CD4-positive, CD25-positive, alpha-beta regulatory T cell (primary cell): Measurements from ENCODE around the gene TNK2. TPM values are rescaled to one million over a fixed set of nuclear protein-coding genes. Genes with fewer than 3 reads are reported as not detected.

ENCODE experiments used
- ATAC-seq, 2 donors: fragments of 150-1000 bp; cut with Tn5 transposase; one replicate each; pipeline ENCODE4 v1.10.0; 2021; ENCODE audit warnings: low read depth in 2 of 2, moderate number of reproducible peaks in 2 of 2, moderate library complexity in 1 of 2
- DNase-seq, 3 donors: peaks; one replicate each; pipeline versions ENCODE4 v3.0.0 to v3.0.0-alpha.2; 2012 to 2022; ENCODE audit warnings: mixed read lengths in 1 of 3
- H3K27ac ChIP-seq: one replicate; pipeline ENCODE4 v1.7.0; 2013; ENCODE audit warnings: mild to moderate bottlenecking, low read length; ENCODE audit not compliant: insufficient read depth, poor library complexity, severe bottlenecking
- H3K27me3 ChIP-seq: one replicate; pipeline ENCODE4 v1.7.0; 2013; ENCODE audit warnings: low read length; ENCODE audit not compliant: control insufficient read depth, insufficient read depth
- H3K36me3 ChIP-seq: one replicate; pipeline ENCODE4 v1.7.0; 2013; ENCODE audit warnings: mild to moderate bottlenecking, low read length, moderate library complexity; ENCODE audit not compliant: control insufficient read depth, insufficient read depth
- H3K4me1 ChIP-seq: 2 replicates; pipeline ENCODE4 v1.7.0; 2013; ENCODE audit warnings: mild to moderate bottlenecking, low read length; ENCODE audit not compliant: insufficient read depth, control insufficient read depth, poor library complexity, severe bottlenecking
- H3K4me3 ChIP-seq: one replicate; pipeline ENCODE4 v1.7.0; 2013; ENCODE audit warnings: low read depth, mild to moderate bottlenecking, low read length, moderate library complexity
- H3K9me3 ChIP-seq, 2 experiments: 1 replicate in 1 of 2; 2 replicates in 1 of 2; pipeline ENCODE4 v1.7.0; 2013; ENCODE audit warnings: low read length in 2 of 2, mild to moderate bottlenecking in 1 of 2, moderate library complexity in 1 of 2; ENCODE audit not compliant: control insufficient read depth in 2 of 2
- H3K27ac Mint-ChIP-seq, 3 donors: one replicate each; pipeline ENCODE4 v1.8.0; 2020 to 2022; ENCODE audit warnings: mild to moderate bottlenecking in 3 of 3, mixed read lengths in 3 of 3, moderate library complexity in 2 of 3
- H3K27me3 Mint-ChIP-seq: one replicate; pipeline ENCODE4 v1.8.0; 2022; ENCODE audit warnings: mild to moderate bottlenecking, mixed read lengths
- H3K36me3 Mint-ChIP-seq: one replicate; pipeline ENCODE4 v1.8.0; 2020; ENCODE audit warnings: mixed read lengths
- H3K4me1 Mint-ChIP-seq, 4 donors: one replicate each; pipeline ENCODE4 v1.8.0; 2020 to 2022; ENCODE audit warnings: mixed read lengths in 4 of 4, mild to moderate bottlenecking in 1 of 4
- H3K4me3 Mint-ChIP-seq, 4 donors: one replicate each; pipeline ENCODE4 v1.8.0; 2020 to 2022; ENCODE audit warnings: mild to moderate bottlenecking in 4 of 4, mixed read lengths in 4 of 4, moderate library complexity in 3 of 4
- H3K9me3 Mint-ChIP-seq, 7 donors: one replicate each; pipeline ENCODE4 v1.8.0; 2020 to 2022; ENCODE audit warnings: mixed read lengths in 7 of 7, mild to moderate bottlenecking in 3 of 7, moderate library complexity in 2 of 7
- polyA plus RNA-seq, 4 donors: library from polyadenylated mRNA; unstranded; fragments of 300-500 nt; fragmentation: Illumina TruSeq; gene quantifications; one replicate each; pipeline ENCODE4 v1.2.3, GENCODE V29; 2021
- total RNA-seq: library from RNA; stranded (reverse); gene quantifications from one replicate; pipeline ENCODE4 v1.2.3, GENCODE V29; 2022

Gene TNK2
- total and polyA plus RNA-seq, 5 donors from 2014 or later: 0.93 to 139 (median 2.1) TPM

DNA sequence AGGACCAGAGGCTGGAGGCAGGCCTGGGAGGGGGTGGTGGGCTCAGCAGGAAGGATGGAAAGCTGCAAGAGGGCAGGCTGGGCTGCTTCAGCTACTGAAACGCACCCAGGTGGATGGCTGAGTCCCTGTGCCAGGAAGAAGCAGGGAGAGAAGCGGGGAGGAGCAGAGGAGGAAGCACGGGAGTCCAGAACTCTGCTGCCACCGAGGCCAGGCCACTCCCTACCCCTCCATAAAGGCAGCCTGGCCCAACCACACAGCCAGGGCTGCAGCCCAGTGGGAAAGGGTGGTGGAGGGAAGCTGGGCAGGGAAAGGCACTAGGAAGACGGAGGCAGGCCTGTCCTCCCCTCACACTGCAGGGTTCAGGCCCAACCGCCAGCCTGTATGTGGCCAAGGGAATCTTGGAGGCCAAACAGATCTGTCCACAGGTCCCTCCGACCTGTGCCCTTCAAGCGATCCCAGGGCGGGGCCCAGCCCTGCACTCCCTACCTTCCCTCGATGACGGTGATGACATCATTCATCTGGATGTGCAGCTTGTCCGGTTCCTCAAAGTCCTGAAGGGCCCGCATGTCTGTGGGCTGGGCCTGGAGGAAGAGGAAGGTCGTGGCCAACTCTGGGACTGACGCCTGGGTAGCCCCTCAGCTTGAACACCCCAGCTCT lies 30.5 kb downstream of the TNK2 start:
- peaks cover 42% of the 10 kb centered on the region for H3K36me3 ChIP-seq
- H3K9me3 ChIP-seq: no peaks in the 10 kb centered on the region
- H3K4me1 ChIP-seq: no peaks in the 10 kb centered on the region
- H3K27ac ChIP-seq: no peak overlapping the region
- H3K36me3 Mint-ChIP-seq: peaks cover 4% of the 10 kb centered on the region
- H3K4me3 Mint-ChIP-seq: no peak overlapping the region
- no peaks in the 10 kb centered on the region for H3K27me3 ChIP-seq
- DNase-seq (no peak), ATAC-seq (no peak)
- H3K4me3 ChIP-seq: no peak overlapping the region
- H3K27ac Mint-ChIP-seq: no peak overlapping the region
- H3K9me3 Mint-ChIP-seq: no peaks in the 10 kb centered on the region
- H3K4me1 Mint-ChIP-seq: peaks cover 0 to 5% (median 0%) of the 10 kb centered on the region in 4 donors
- H3K27me3 Mint-ChIP-seq: no peaks in the 10 kb centered on the region

GRCh38 chr3:195877136-195877715 lies 31.1 kb downstream of the TNK2 start:
- H3K9me3 ChIP-seq: no peaks in the 10 kb centered on the region
- no peaks in the 10 kb centered on the region for H3K4me1 ChIP-seq
- H3K36me3 Mint-ChIP-seq: peaks cover 4% of the 10 kb centered on the region
- H3K9me3 Mint-ChIP-seq: no peaks in the 10 kb centered on the region
- no peak overlapping the region for H3K4me3 Mint-ChIP-seq
- no peak overlapping the region for H3K4me3 ChIP-seq
- DNase-seq (no peak), ATAC-seq (no peak)
- H3K36me3 ChIP-seq: peaks cover 41% of the 10 kb centered on the region
- peak overlapping the region in 1 of 3 donors; percentile 71 for H3K27ac Mint-ChIP-seq
- no peak overlapping the region for H3K27ac ChIP-seq
- no peaks in the 10 kb centered on the region for H3K27me3 Mint-ChIP-seq
- H3K4me1 Mint-ChIP-seq: peaks cover 0 to 5% (median 0%) of the 10 kb centered on the region in 4 donors
- H3K27me3 ChIP-seq: no peaks in the 10 kb centered on the region

DNA sequence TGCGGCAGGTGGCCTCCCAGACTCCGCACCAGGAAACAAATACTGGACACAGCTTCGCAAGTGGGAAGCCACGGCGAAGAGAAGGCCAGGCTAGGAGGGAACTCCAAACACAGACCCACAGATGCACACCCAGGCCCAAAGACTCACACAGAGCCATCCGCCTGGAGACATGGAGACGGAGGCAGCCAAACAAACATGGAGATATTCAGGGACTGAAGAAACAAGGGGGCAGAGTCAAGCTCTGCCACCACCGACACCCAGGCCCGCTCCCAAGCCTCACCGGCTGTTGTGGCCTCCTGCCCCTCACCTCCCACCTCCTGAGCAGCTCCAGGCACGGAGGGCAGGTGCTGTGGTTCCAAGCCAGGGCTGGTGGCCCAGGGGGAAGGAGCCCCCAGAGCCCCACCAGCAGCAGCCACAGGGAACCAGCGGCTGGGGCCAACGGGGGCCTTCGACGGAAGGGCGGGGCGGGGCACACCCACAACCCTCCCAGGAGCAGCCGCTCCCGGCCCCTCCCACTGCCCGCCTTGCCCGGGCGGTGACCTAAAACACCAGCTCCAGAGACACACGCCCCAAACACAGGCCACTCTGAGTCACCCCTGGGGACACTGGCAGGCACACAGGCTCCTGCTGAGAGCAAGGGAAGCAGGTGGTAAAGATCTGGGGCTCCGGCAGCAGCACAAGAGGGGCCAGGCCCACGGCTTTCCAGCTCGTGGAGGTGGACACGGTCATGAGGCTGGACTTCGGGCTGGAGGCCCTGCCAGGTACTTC lies 31.9 kb downstream of the TNK2 start:
- peak in 1 of 3 donors; percentile 21 for DNase-seq
- Histone ChIP-seq H3K27ac (no peak overlapping the region), H3K36me3 (peaks cover 40% of the 10 kb centered on the region), H3K9me3 (no peaks in the 10 kb centered on the region), H3K4me3 (no peak overlapping the region), H3K4me1 (no peaks in the 10 kb centered on the region), H3K27me3 (no peaks in the 10 kb centered on the region)
- Mint-ChIP-seq H3K27me3 (no peaks in the 10 kb centered on the region), H3K36me3 (peaks cover 4% of the 10 kb centered on the region), H3K27ac (peak overlapping the region in 1 of 3 donors; percentile 42), H3K4me3 (no peak overlapping the region), H3K4me1 (peaks cover 0 to 5% (median 0%) of the 10 kb centered on the region in 4 donors), H3K9me3 (no peaks in the 10 kb centered on the region)
- ATAC-seq: peak in 1 of 2 donors; percentile 16

DNA sequence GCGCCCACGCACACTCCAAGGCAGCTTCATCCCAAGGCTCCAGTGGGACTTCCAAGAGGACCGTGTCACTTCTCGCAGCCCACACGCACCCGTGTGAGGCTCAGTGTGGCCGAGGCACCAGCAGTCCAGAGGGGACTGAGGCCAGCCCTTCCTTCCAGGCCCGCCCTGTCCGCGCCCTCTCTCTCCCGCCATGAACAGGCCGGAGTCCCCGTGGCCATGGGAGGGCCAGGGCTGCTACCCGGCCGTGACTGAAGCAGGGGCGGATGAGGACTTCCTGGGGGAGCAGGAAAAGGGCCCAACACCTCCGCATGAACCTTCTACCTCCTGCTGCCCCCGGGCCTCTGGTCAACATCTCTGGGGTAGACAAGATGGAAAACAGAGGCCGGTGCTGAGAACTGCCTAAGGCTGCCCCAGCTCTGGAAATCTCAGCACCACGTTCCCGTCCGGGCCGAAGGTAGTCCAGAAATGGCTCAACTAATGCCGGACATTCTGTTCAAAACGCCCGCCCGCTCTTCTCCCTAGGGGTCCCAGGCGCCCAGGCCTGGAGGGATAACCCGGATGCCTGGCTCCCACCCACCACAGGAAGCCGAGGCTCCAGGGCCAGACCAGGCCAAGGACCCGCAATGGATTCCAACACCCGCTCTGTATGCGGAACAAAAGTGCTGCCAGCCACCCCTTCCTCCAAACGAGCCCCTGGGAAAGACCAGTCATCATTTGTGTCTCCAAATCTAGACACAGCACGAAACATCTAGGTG lies 32.7 kb downstream of the TNK2 start:
- Mint-ChIP-seq H3K4me3 (no peak overlapping the region), H3K4me1 (peaks cover 0 to 5% (median 0%) of the 10 kb centered on the region in 4 donors), H3K27me3 (no peaks in the 10 kb centered on the region), H3K36me3 (peaks cover 4% of the 10 kb centered on the region), H3K27ac (peak overlapping the region in 1 of 3 donors; percentile 48), H3K9me3 (no peaks in the 10 kb centered on the region)
- no peak for DNase-seq
- Histone ChIP-seq H3K36me3 (peaks cover 46% of the 10 kb centered on the region), H3K4me3 (no peak overlapping the region), H3K9me3 (no peaks in the 10 kb centered on the region), H3K4me1 (no peaks in the 10 kb centered on the region), H3K27ac (no peak overlapping the region), H3K27me3 (no peaks in the 10 kb centered on the region)
- ATAC-seq: no peak

DNA sequence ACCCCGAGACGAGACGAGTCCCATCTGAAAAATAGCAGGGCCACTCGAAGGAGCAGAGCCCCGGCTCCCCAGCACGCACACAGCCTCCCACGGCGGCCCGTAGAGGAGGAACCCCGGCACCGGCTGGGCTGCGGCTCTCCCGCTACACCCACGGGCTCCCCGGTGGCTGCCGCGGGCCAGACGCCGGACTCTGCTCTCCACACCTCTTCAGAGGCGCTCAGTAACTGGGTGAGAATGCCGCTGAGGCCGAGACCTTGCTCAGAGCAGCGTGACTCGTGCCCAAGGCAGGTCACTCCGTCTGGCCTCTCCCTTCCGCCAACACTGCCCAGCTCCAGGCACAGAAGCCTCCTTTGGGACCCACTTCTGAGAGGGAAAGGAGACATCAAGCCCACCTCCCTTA lies 34.4 kb downstream of the TNK2 start:
- peaks cover 45% of the 10 kb centered on the region for H3K36me3 ChIP-seq
- H3K36me3 Mint-ChIP-seq: no peaks in the 10 kb centered on the region
- no peaks in the 10 kb centered on the region for H3K27me3 ChIP-seq
- ATAC-seq (no peak), DNase-seq (no peak)
- no peaks in the 10 kb centered on the region for H3K4me1 ChIP-seq
- no peak overlapping the region for H3K4me3 Mint-ChIP-seq
- H3K27me3 Mint-ChIP-seq: no peaks in the 10 kb centered on the region
- H3K4me3 ChIP-seq: no peak overlapping the region
- H3K9me3 Mint-ChIP-seq: no peaks in the 10 kb centered on the region
- H3K27ac Mint-ChIP-seq: no peak overlapping the region
- no peak overlapping the region for H3K27ac ChIP-seq
- no peaks in the 10 kb centered on the region for H3K9me3 ChIP-seq
- peaks cover 0 to 3% (median 0%) of the 10 kb centered on the region in 4 donors for H3K4me1 Mint-ChIP-seq

DNA sequence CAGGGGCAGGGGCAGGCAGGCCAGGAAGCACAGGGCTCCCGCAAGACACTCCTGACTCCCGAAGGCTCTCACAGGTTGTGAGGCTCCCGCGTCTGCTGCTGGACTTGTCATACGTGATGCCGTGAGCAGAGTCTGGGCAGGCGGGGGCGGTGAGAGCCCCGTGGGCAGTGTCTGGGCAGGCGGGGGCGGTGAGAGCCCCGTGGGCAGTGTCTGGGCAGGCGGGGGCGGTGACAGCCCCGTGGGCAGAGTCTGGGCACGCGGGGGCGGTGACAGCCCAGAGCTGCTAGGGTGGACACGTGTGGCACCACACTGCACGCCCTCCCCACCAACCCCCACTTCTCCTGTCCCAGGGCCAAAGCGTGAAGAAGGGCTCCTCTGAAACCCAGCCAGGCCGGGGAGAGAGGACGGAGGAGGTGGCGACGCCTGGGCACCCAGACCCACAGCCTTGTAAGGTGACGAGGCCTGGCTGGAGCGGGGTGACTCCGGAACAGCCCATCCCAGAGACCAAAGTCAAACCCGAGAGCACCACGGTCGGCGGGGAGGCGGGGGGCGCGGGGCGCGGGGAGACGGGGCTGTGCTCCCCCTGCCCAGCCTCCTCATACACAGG lies 35.0 kb downstream of the TNK2 start:
- Mint-ChIP-seq H3K36me3 (no peaks in the 10 kb centered on the region), H3K4me1 (peaks cover 0 to 3% (median 0%) of the 10 kb centered on the region in 4 donors), H3K27me3 (no peaks in the 10 kb centered on the region), H3K27ac (no peak overlapping the region), H3K9me3 (no peaks in the 10 kb centered on the region), H3K4me3 (no peak overlapping the region)
- Histone ChIP-seq H3K4me1 (no peaks in the 10 kb centered on the region), H3K27ac (no peak overlapping the region), H3K4me3 (no peak overlapping the region), H3K36me3 (peaks cover 46% of the 10 kb centered on the region), H3K9me3 (no peaks in the 10 kb centered on the region), H3K27me3 (no peaks in the 10 kb centered on the region)
- ATAC-seq (no peak), DNase-seq (no peak)

GRCh38 chr3:195872800-195873199 lies 35.6 kb downstream of the TNK2 start:
- H3K4me3 ChIP-seq: no peak overlapping the region
- no peaks in the 10 kb centered on the region for H3K27me3 ChIP-seq
- H3K36me3 ChIP-seq: peaks cover 44% of the 10 kb centered on the region
- H3K27ac ChIP-seq: no peak overlapping the region
- no peak overlapping the region for H3K27ac Mint-ChIP-seq
- H3K9me3 ChIP-seq: no peaks in the 10 kb centered on the region
- H3K4me3 Mint-ChIP-seq: no peak overlapping the region
- ATAC-seq (no peak), DNase-seq (no peak)
- H3K36me3 Mint-ChIP-seq: no peaks in the 10 kb centered on the region
- no peaks in the 10 kb centered on the region for H3K27me3 Mint-ChIP-seq
- no peaks in the 10 kb centered on the region for H3K9me3 Mint-ChIP-seq
- H3K4me1 Mint-ChIP-seq: peaks cover 0 to 3% (median 0%) of the 10 kb centered on the region in 4 donors
- H3K4me1 ChIP-seq: no peaks in the 10 kb centered on the region
